ENCODE measurements around the gene PIK3C2B.

Gene PIK3C2B

DNA sequence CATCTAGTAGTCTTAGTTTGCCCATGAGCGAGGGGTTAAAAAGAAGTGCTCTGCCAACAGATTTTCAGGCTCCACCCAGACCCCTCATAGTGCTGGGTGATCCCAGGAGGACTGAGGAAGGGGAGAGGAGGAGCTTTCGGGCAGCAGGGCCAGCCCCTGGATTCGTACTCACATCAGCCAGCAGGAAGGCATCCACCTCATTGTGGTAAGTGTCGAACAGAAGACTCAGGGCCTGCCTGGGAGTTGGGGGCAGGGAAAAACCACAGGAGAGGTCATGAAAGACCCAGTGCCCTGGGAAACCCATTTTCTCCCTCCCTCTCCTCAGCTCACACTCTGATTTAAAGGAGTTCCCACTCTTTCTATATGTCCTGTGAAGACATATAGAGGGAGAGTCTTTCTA is 34.9 kb downstream of the PIK3C2B start:
- DNase-seq = no peak

DNA sequence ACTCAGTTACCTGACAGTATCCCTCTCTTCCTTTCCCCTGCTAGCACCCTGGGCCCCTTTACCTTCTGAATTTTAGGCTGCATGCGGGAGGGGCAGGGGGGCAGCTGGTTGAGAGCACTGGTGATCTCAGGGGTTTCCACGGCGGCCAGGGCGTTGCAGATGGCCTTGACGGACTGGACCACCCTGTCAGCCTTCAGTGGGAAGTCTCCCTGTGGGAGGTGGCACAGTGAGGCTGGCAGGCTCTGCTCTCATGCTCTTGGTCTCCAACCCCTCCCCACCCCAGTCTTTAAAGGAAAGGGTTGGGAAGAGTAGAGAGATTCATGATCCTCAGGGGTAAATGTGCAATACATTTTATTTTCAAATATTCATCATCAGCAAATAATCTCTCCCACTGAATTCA is 36.9 kb downstream of the PIK3C2B start:
- no peak for DNase-seq

DNA sequence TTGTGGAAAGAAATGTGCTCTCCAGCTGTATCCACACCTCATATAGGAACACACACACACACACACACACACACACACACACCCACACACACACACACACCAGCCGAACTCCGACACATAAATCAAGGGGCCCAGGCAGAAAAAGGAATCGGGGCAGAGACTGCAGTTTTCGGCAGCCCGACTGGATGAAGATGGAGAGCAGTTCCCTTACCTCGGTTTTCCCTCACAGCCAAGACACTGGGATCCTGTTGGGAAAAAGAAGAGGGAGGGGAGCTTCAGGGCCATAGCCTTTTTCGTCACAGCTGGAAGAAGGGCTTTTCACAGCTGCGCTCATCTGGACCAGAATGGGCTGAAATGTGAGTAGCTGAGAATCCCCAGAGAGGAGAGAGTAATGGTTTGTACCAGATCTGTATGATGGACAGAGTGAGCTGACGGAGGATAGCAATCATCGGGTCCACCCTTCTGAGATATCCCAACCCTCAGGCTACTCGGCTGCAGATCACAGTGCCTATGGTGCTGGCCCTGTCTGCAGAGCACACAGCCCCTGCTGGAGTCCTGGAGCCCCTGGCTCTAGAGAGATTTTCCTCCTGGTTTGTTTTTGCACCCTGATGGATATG is 37.7 kb downstream of the PIK3C2B start:
- no peak for DNase-seq

DNA sequence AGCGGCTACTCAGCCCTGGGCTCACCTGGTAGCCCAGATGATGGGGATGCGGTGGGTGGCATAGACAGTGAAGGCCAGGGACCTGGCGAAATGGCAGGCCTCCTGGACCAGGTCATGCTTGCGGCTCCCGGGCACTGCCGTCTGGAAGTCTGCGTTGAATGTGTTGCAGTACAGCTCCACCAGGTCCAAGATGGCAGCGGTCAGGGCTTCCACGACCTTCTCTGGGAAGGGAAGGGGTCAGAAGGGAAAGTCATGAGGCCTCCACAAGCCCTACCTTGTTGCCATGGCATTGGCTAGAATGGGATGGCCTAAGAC is 38.8 kb downstream of the PIK3C2B start:
- no peak for DNase-seq

DNA sequence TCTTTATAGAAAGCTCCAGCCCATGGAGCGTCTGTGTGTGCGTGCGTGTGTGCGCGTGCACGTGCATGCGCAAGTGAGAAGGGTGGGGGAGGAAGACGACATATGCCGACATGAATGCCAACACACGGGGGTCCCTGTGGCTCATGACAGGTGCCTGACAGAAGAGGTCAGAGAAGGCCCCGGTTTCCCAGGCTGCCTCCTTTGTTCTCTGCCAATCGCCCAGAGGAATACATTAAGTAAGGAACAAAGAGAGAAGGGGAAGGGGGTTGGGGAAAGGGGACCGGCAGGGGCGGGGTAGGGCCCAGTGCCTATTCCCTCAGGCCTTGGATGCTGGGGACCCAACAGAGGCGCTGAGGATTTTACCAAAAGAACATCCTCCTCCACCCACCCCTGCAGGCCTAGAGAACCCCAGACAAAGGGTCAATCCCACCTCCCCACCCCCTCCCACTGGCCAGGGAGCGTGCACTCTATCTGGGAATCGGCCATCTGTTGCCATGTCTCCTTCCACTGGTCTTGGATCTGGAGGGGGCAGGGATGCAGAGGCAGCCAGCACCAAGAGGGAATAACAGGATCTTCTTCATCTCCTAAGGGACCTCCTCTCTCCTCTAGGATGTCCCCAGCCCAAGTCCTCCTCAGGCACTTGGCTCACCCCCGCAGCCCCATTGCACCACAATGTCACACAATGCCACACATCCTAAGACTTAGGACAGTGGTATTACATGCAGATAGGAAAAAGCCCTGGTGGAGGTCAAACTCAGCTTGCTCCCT is 39.4 kb downstream of the PIK3C2B start:
- DNase-seq = no peak

DNA sequence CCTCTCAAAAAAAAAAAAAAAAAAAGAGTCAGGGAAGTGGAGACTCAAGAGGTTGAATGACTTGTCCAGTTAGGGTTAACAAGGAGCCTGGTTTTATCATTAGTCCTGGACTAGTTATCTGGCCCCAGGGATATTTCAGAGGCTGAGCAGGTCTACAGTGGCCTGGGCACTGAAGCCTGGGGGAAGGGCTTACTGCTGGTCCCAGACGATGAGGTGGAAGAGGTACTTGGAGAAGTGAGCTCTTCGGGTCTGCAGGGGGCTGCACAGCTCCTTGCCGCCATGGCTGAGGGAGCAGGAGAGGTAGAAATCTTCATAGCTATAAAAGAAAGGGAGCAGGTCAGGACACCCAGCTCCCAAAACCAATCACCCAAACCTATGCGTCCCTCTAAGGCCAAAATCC is 40.1 kb downstream of the PIK3C2B start:
- no peak for DNase-seq

DNA sequence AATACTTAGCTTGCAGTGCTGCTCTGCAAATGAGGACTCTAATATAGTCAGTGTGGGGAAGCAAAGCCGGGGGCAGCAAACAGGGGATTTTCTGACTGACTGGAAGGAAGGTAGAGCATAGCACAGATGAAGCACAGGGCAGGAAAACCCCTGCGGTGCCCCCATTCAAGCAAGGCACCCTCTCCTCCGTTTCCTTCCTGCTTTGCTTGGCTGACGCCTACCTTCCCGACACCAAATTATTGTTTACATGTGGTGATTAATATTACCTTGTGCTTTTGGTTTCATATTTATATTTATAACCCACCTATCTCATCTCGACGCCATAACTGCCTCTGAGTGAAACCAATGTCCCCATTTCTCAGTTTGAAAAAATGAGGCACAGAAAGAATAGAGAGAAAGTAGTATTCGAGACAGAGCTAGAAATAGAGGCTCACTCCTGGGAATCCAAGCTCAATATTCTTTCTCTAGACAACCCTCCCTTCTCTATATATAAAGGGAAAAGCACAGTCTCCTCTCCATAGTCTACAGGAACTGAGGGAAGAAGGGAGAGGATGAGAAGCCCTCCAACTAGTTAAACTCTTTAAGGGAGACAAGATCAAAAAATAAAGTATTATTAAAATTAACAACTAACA is 41.3 kb downstream of the PIK3C2B start:
- DNase-seq = peak in 3 of 4 experiments; percentile 15 to 41 (median 34)

DNA sequence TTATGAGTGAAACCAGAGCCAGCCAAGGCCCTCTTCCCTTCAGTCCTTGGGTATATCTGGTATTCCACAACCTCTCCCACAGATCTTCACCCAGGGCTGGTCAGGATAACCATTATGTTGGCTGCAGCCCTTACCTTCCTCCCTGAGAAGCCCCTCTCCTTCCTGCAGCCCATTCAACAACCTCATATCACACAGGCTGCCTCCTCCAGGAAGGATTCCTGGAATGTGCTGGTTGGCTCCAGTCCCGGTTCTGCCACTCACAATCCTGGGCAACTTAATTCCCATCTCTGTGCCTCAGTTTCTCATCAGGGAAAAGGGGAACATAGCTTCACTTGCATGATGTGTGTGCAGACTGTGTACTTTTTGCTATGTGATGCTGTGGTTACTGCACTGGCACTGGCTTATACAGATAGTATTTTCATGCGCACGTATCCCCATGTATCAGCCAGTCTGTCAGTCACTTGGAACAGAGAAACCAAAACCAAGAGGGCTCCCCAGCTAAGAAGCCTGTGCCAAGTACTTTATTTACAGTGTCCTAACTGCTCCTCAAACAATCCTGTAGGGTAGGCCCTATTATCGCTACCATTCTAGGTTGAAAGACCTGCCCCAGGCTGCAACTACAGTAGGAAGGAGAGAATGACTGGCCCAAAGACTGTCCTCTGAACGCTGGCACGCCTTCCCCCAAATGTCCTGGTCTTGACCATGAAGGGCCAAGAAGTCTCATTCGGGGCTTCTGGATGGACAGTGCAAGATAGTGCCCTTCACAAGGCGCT is 43.1 kb downstream of the PIK3C2B start:
- DNase-seq = no peak

DNA sequence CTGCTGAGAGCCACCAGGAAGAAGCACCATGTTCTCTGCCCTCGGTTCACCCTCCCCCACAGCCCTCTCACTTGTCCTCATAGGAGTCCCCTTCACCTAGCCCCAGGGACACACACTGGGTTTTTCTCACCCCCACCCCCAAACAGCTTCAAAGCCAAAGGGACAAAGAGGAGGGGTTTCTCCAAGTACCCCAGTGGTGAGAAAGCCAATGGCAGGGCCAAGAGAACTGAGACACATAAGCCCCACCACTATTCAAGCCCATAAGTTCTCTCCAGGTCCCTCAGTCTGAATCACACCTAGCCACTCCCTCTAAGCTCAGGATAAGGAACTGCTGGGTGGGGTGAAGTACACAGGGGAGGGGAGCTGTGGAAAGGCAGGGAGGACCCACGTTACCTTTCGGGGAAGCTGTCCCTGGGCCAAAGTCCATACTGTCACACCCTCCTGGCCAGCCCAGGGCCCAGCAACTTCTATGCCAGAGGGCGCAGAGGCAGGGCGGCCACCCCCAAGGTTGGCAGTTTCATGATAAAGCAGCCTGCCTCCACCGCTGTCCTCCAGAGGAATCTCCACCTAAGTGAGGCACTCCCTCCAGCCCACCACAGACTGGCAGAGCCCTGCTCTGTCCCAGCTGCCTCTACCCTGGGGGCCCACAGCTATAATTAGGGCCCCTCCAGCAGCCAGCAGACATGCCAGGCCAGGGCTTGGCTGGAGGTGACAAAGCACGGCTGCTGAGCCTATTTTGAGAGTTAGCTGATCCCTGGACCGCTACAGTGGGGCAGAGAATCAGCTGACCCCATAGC is 43.9 kb downstream of the PIK3C2B start:
- no peak for DNase-seq

DNA sequence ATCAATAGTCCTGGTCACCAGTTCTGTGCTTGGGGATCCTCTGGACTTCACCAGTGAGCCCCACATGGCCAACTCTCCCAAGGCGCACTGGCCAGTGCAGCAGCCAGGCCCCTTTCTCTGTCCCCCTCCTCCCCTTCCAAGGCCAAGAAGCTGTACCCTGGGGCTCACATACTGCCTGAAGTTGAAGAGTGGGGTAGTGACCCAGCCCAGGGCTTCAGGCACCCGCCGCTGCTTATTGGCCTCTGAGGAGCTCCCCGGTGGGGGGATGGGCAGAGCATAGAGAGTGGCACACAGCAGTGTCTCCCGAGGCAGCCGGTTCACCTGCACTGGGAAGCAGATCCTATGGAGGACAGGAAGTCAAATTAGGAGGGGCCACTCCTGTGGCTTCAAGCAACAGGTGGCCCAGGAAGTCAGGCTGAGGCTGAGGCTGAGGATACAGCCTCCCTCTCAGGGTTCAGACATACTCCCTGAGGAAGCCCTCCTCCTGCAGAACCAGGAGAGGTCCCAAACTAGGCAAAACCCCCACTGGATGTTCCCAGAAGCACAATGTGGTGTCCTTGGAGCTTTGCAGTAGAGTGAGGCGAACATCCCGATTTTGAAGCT is 44.8 kb downstream of the PIK3C2B start:
- no peak for DNase-seq

DNA sequence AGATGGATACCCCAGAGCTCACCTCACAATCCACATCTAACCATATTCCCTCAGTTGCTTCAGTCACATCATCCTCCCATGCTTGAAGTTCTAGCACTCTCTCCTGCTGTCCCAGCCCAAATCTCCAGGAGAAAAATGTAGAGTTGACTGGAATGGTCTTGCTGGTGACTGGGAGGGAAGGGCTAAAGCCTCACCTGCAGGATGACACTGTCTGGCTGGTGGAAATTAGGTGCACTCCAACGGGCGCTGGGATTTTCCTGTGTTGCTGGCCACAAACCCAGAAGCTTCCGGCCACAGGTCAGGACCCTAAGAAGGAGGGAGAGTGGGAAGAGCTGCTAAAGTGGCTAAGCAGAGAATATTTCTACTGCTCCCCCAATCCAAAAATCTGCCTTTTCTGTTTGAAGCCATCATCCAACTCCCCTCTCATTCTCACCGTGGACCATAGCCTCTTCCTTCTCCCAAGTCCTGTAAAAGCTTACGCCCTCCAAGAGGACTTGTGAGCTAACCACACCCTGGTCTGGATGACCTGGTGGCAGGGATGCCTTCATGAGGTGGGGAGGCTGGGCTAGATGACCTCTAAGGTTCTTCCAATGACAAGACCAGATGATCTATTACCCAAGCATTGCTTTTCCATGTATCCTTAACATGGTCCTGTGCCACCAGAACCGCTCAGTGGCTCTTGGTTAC is 45.5 kb downstream of the PIK3C2B start:
- DNase-seq = no peak

DNA sequence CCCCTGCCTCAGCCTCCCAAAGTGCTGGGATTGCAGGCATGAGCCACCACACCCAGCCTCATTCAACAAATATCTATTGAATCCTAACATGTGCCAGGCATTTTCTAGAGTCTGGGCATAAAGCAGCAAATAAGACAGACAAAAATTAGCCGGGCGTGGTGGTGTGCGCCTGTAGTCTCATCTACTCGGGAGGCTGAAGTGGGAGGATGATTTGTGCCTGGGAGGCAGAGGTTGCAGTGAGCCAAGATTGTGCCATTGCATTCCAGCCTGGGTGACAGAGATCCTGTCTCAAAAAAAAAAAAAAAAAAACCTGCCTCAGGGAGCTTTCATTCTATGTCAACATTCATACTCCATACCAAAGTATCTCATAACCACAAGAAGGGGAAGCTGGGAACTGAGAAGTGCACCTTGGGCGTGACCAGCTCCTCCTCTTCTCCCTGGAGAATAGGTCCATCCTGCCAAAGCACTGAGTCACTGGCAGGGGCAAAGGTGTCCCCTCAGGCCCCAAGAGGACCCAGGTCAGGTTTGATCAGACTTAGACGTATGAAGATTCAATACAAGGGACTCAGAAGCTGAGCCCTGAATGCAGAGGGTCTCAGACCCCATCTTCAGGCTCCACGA is 46.2 kb downstream of the PIK3C2B start:
- DNase-seq = no peak

DNA sequence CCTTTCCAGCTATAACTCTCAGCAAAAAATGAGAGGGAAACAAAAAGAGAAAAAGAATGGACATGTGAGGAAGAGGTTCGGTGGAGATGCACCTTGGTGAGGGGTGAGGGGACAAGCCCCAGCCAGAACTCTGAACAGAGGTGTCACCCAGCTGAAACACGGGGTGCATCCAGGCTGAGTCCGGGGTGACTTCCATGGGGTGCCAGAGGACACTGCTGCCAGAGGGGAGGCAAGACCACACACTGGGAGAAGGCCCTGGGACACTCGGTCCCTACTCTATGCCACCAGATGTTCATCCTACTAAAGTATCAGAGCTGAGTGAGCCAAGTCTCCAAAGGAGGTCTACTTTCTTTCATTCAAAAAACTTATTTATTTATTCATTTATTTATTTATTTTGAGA is 46.9 kb downstream of the PIK3C2B start:
- DNase-seq = no peak

DNA sequence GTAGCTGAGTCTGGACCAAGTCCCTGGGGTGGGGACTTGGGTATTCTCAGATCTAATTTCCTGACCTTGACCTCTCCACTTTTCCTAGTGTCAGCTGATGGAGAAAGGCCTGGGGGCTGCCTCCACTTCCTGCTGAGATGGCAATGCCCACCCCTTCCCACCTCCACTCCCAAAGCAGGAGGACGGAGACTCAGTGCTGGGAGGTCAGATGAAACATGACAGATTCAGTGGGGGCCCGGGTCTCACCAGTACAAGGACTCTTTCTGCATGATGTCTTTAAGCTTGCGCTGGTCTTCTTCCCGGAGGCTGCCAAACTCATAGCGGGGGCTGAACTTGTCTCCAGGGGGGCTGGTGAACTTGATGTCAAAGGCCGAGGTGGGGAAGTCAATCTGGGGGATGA is 47.4 kb downstream of the PIK3C2B start:
- no peak for DNase-seq

DNA sequence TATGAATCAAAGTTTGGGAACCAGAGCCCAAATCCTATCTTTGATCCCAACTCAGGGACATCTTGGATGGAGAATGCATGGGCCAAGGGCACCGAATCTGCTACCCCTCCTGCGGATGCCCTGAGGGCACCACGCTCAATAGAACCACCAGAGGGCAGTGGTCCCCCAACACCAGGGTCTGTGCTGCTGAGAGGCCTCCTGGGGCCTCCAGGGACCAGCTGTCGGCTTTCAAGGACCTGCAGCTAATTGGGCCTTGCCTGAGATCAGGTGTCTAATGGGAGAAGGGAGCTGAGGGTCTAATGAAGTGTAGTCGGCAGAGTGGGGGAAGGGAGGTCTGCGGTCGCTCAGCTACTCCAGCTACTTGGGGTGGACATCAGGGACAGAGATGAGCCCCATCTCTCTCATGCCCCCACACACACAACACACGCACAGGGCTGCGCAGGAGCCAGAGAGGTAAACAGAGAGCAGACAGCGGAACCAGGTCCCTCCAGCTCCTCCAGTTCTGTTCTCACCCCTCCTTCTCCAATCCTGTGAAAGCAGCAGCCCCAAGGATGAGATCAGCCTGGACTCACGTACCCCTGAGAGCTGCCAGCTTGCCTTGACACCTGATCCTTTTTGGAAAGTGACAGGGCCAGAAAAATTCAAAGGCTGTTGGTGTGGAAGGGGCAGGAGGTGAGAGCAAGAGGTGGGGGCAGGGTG is 48.0 kb downstream of the PIK3C2B start:
- DNase-seq = peak; percentile 50 to 67 (median 60)

DNA sequence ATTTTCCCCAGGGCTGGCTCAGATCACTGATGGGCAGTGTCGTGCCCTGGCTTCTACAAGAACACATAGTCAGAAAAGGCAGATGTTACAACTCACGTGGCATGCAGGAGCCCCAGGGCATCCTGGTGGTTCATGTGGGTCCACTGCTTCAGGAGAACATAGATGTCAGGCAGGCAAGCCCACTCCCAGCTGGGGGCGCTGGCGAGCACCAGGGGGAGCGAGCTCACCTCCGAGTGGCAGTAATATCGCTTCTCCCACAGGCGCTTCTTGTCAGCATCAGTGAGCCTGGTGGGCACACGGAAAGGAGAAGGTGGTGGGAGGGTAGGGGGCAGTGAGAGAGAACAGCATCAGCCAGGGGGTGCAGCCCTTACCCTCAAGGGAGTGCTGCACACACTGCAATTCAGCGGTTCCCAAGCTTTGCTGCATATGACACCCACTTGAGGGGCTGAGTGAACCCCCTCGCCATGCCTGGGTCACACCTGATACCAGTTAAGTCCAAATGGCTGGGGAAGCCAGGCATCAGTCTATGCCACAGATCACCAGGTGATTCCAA is 48.7 kb downstream of the PIK3C2B start:
- DNase-seq = peak in 2 of 4 experiments; percentile 6 to 14

All from activated CD4-positive, CD25-positive, alpha-beta regulatory T cell (primary cell).